C4-2B (cell line): Measurements from ENCODE around the gene INAFM2.

Experiments
- H3K27ac ChIP-seq: fragments of 450-650 bp; 2 replicates; pipeline ENCODE4 v1.5.1; 2017
- ZFX ChIP-seq: fragments of 450-650 bp; IDR thresholded peaks from 2 replicates; pipeline ENCODE4 v1.6.1; 2017
- TF ChIP-seq, protein P1 (sequence below): fragments of 450-650 bp; conservative IDR thresholded peaks from 2 replicates; pipeline ENCODE4 v1.5.1; 2017; ENCODE audit warnings: mild to moderate bottlenecking

Gene INAFM2

DNA sequence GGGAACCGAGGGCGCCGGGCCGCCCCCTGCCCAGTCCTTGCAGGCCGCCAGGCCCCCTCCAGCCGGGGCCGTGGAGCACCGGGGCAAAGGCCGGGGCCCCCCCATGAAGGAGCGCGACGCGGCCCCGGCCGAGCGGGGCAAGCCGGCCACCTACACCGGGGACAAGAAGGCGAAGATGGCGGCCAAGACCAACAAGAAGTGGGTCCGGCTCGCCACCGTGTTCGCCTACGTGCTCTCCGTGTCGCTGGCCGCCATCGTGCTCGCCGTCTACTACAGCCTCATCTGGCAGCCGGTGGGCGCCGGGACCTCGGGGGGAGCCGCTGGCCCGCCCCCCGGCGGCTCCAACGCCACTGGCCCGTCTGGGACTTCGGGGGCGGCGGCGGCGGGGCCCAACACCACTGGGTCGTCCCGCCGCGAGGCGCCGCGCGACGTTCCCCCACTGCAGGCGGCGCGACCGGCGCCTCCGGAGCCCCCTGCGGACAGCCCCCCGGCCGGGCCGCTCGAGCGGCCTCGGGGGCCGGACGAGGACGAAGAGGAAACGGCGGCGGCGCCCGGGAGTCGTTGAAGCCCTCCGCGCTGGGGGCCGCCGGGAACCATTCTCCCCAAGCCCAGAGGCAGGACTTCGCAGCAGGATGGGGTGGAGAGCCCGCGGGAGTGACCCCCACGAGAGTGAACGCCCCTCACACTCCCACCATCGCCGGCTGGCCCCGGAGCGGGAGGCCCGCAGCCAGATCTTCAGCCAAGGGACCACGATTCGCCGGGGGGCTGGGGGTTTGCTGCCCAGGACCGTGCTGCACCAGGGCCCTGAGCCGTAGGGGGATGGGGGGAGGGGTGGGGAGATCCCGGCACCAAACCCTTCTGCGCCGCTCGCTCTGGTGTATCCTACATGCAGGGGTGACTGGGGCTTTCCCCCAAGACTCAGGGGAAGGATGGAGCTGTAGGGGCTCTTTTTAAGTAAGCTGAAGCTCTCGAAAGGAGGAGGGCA lies 753 bp downstream of the INAFM2 start:
- peak overlapping the region; percentile 80 for H3K27ac ChIP-seq

DNA sequence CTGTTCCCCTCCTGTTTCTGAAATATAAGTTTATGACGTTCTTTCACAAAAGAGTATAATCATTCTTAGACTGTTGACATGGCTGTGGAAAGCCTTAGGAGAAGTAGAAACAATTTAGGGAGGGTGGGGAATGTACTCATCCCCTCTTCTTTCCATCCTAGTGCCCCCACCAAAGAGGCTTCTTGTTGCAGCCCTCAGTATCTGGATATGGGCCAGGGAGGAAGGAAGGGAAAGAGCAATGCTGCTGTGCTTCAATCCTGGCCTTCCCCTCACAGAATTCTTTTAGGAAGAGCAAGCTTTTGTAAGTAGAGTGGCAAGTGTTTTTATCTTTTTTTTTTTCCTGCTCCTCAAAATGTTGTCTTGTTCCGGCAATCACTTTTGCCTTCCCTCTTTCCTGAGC lies 1.7 kb downstream of the INAFM2 start:
- no peak for TF ChIP-seq ZFX
- TF ChIP-seq, protein P1, sequence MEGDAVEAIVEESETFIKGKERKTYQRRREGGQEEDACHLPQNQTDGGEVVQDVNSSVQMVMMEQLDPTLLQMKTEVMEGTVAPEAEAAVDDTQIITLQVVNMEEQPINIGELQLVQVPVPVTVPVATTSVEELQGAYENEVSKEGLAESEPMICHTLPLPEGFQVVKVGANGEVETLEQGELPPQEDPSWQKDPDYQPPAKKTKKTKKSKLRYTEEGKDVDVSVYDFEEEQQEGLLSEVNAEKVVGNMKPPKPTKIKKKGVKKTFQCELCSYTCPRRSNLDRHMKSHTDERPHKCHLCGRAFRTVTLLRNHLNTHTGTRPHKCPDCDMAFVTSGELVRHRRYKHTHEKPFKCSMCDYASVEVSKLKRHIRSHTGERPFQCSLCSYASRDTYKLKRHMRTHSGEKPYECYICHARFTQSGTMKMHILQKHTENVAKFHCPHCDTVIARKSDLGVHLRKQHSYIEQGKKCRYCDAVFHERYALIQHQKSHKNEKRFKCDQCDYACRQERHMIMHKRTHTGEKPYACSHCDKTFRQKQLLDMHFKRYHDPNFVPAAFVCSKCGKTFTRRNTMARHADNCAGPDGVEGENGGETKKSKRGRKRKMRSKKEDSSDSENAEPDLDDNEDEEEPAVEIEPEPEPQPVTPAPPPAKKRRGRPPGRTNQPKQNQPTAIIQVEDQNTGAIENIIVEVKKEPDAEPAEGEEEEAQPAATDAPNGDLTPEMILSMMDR: no peak
- H3K27ac ChIP-seq: no peak overlapping the region

More for the DNA sequence above, 753 bp downstream of the INAFM2 start:
- TF ChIP-seq, protein P1: no peak
- peak; percentile 63 for TF ChIP-seq ZFX

DNA sequence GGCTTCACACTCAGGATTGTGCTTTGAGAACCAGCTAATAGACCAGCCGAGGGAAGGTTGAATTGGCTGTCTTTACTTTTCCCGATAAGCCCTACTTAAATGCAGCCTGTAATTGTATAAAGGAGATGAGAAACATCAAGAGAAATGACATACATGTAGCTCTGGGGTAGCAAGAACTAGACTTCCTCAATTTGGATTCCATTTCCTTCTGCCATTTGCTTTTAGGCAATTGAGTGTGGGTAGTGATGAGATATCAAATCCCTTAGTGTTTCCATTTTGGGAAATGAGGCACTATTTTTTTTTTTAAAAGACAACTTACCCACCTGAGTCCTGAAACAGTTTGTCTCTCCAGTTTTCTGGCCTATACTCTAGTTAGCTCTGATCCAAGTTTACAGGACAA lies 2.2 kb downstream of the INAFM2 start:
- no peak overlapping the region for H3K27ac ChIP-seq
- no peak for TF ChIP-seq ZFX
- TF ChIP-seq, protein P1: no peak

- no peak overlapping the region for H3K27ac ChIP-seq
- TF ChIP-seq ZFX: no peak
- TF ChIP-seq, protein P1: no peak
These were observed 4.0 kb downstream of the INAFM2 start for GRCh38 chr15:40327457-40327856.

DNA sequence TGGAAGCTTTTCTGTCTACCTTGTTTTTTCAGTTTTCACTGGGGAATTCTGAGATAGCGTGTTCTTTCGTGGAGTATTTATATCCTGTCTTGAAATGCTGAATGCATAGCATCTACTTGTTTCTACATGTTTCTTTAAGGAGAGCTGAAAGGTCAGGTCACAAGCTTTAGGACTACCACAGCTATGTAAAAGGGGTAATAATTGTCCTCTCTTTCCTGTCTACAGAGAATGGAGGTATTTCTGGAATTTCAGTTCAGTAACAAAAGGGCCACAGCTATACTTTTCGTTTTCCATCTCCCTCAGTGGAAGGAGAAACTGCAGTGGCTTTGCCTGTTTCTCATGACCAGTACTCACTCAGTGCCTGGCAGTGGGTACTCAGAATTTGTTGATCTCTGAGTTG lies 4.7 kb downstream of the INAFM2 start:
- H3K27ac ChIP-seq: no peak overlapping the region
- TF ChIP-seq ZFX: no peak
- TF ChIP-seq, protein P1: no peak

DNA sequence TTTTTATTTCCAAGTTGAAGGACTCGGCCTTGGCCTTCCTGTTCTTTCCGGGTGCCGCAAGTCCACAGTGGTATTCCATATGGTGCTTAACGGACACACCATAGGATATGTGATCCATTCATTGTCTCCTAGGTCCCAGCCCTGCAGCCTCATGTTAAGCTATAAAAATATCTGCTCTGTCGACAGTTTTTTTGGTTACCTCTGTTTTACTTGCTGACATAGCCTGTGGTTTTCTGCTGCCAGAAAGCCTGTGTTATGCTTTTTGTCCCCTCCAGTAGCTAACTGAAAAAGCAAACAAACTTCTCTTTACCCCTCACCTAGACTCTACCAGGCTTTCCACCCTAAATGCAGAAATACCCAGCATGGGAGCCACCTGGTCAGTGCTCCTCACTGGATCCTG lies 5.3 kb downstream of the INAFM2 start:
- H3K27ac ChIP-seq: no peak overlapping the region
- TF ChIP-seq, protein P1: no peak
- TF ChIP-seq ZFX: no peak

DNA sequence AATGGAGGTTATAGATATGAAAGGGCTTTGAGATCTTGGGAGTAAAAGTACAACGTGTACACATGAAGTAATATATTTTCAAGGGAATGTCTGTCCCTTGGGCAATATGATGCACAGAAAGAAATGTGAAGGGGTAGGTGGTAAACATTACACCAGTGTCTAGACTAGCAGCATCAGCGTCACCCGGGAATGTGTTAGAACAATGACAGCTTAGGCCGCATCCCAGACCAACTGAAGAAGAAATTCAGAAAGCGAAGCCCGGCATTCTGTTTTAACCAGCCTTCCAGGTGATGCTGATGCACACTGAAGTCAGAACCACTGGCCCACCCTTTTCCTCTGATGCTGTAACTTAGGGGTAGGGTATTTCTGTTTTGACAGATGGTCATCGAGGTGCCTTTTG lies 6.3 kb downstream of the INAFM2 start:
- TF ChIP-seq ZFX: no peak
- TF ChIP-seq, protein P1: no peak

More for the DNA sequence above, 6.3 kb downstream of the INAFM2 start:
- H3K27ac ChIP-seq: no peak overlapping the region
